Left forelimb (tissue), 1 donor: ENCODE data around the gene TSPAN5.

Experiments
- DNase-seq: peaks from one replicate; pipeline ENCODE4 v3.0.0-alpha.2; 2018; ENCODE audit warnings: low spot score

TSPAN5 gene

GRCh38 chr4:98643755-98644154 is 14.7 kb downstream of the TSPAN5 start:
- no peak for DNase-seq

- no peak for DNase-seq
Measured at GRCh38 chr4:98642991-98643426, 15.4 kb downstream of the TSPAN5 start.

- no peak for DNase-seq
Measured at GRCh38 chr4:98641906-98642668, 16.3 kb downstream of the TSPAN5 start.

- DNase-seq: no peak
Measured at GRCh38 chr4:98641376-98641775, 17.0 kb downstream of the TSPAN5 start.

GRCh38 chr4:98639523-98639922 is 18.9 kb downstream of the TSPAN5 start:
- DNase-seq: no peak

- no peak for DNase-seq
Measured at GRCh38 chr4:98639108-98639507, 19.3 kb downstream of the TSPAN5 start.

- DNase-seq: no peak
Measured at GRCh38 chr4:98638661-98639060, 19.8 kb downstream of the TSPAN5 start.

GRCh38 chr4:98634061-98634460 is 24.4 kb downstream of the TSPAN5 start:
- no peak for DNase-seq

GRCh38 chr4:98633159-98633558 is 25.3 kb downstream of the TSPAN5 start:
- no peak for DNase-seq

GRCh38 chr4:98632258-98632657 is 26.2 kb downstream of the TSPAN5 start:
- no peak for DNase-seq

- no peak for DNase-seq
Measured at GRCh38 chr4:98631506-98631905, 26.9 kb downstream of the TSPAN5 start.

- no peak for DNase-seq
Measured at GRCh38 chr4:98630737-98631454, 27.5 kb downstream of the TSPAN5 start.

GRCh38 chr4:98627531-98628257 is 30.7 kb downstream of the TSPAN5 start:
- DNase-seq: no peak

GRCh38 chr4:98626350-98626749 is 32.1 kb downstream of the TSPAN5 start:
- no peak for DNase-seq

GRCh38 chr4:98625920-98626319 is 32.5 kb downstream of the TSPAN5 start:
- DNase-seq: no peak

GRCh38 chr4:98625399-98625798 is 33.0 kb downstream of the TSPAN5 start:
- DNase-seq: no peak

- DNase-seq: no peak
Measured at GRCh38 chr4:98624642-98625041, 33.8 kb downstream of the TSPAN5 start.

GRCh38 chr4:98624144-98624543 is 34.3 kb downstream of the TSPAN5 start:
- DNase-seq: no peak

- DNase-seq: no peak
Measured at GRCh38 chr4:98623126-98623802, 35.1 kb downstream of the TSPAN5 start.

- DNase-seq: no peak
Measured at GRCh38 chr4:98620087-98620784, 38.2 kb downstream of the TSPAN5 start.

- DNase-seq: no peak
Measured at GRCh38 chr4:98619180-98619579, 39.2 kb downstream of the TSPAN5 start.

- DNase-seq: no peak
Measured at GRCh38 chr4:98618680-98619079, 39.7 kb downstream of the TSPAN5 start.
